Measurements from ENCODE around the gene SNX17.

SNX17 gene

GRCh38 chr2:27377618-27378095 is 7.2 kb downstream of the SNX17 start:
- no peak for TF ChIP-seq CTCF (IDR thresholded peaks at IDR 0.05; ENCODE audit: borderline replicate concordance, insufficient read depth, low read depth, low read length)
- H3K4me3 ChIP-seq (ENCODE audit: low read depth, low read length), result no peak overlapping the region

GRCh38 chr2:27378096-27378808 is 7.8 kb downstream of the SNX17 start:
- 0 out of 2 replicates have a peak, but pooled peaks have one; percentile 10 for TF ChIP-seq CTCF (IDR thresholded peaks at IDR 0.05; ENCODE audit: borderline replicate concordance, insufficient read depth, low read depth, low read length)
- no peak overlapping the region for H3K4me3 ChIP-seq (ENCODE audit: low read depth, low read length)

- H3K4me3 ChIP-seq (ENCODE audit: low read depth, low read length), result no peak overlapping the region
- no peak for TF ChIP-seq CTCF (IDR thresholded peaks at IDR 0.05; ENCODE audit: borderline replicate concordance, insufficient read depth, low read depth, low read length)
These were observed 8.4 kb downstream of the SNX17 start for GRCh38 chr2:27378809-27379290.

- TF ChIP-seq CTCF (IDR thresholded peaks at IDR 0.05; ENCODE audit: borderline replicate concordance, insufficient read depth, low read depth, low read length), result no peak
- H3K4me3 ChIP-seq (ENCODE audit: low read depth, low read length), result peak overlapping the region; percentile 57
These were observed 9.0 kb downstream of the SNX17 start for GRCh38 chr2:27379383-27379835.

- no peak for TF ChIP-seq CTCF (IDR thresholded peaks at IDR 0.05; ENCODE audit: borderline replicate concordance, insufficient read depth, low read depth, low read length)
- H3K4me3 ChIP-seq (ENCODE audit: low read depth, low read length), result peak overlapping the region; percentile 57
These were observed 9.6 kb downstream of the SNX17 start for GRCh38 chr2:27379836-27380625.

- H3K4me3 ChIP-seq (ENCODE audit: low read depth, low read length), result peak within 1 kb of the TSS; percentile 57
- no peak for TF ChIP-seq CTCF (IDR thresholded peaks at IDR 0.05; ENCODE audit: borderline replicate concordance, insufficient read depth, low read depth, low read length)
These were observed 10.5 kb downstream of the SNX17 start, which contains the start of gene ZNF513 for GRCh38 chr2:27380626-27381545. ZNF513 (minus strand) TSS chr2:27380734; CDS start chr2:27380526, 208 bp downstream.

Data from GM12875 (cell line).